ENCODE measurements around the gene ADAMTS2. TPM values are rescaled to one million over a fixed set of nuclear protein-coding genes. Genes with fewer than 3 reads are reported as not detected.

Gene ADAMTS2
- total and polyA plus RNA-seq, 10 donors = 4.0 to 101 (median 47.5) TPM

GRCh38 chr5:179275941-179276837 is 69.1 kb downstream of the ADAMTS2 start:
- Histone ChIP-seq H3K4me1 (peaks cover 0 to 72% (median 31%) of the 10 kb centered on the region in 6 donors), H3K27ac (peak overlapping the region in 7 of 8 donors; percentile 47 to 73 (median 67)), H3K27me3 (replicated peaks in 1 of 7) (no peaks in the 10 kb centered on the region), H3K36me3 (peaks cover 0 to 17% (median 0%) of the 10 kb centered on the region in 6 donors), H3K9me3 (no peaks in the 10 kb centered on the region), H3K4me3 (no peak overlapping the region)
- no peak for TF ChIP-seq CTCF (IDR thresholded peaks at IDR 0.05 in 8 of 11, conservative IDR thresholded peaks at IDR 0.05 in 3 of 11)
- peak; percentile 67 to 80 (median 70) for TF ChIP-seq POLR2AphosphoS5 (IDR thresholded peaks at IDR 0.05)
- no peak for TF ChIP-seq POLR2A (IDR thresholded peaks at IDR 0.05)
- no peak for DNase-seq
- WGBS, 5 donors = 79 to 91% (median 84%) methylated on average over 21 to 23 of the region's 23 CpGs
- intact Hi-C loops (cut with DNase I; ENCODE audit: low total_unique reads) = no loop called here

- Histone ChIP-seq H3K4me1 (peaks cover 0 to 79% (median 34%) of the 10 kb centered on the region in 6 donors), H3K27me3 (replicated peaks in 1 of 7) (no peaks in the 10 kb centered on the region), H3K36me3 (peaks cover 0 to 18% (median 0%) of the 10 kb centered on the region in 6 donors), H3K27ac (peak overlapping the region in 7 of 8 donors; percentile 47 to 73 (median 67)), H3K4me3 (no peak overlapping the region), H3K9me3 (no peaks in the 10 kb centered on the region)
- TF ChIP-seq POLR2A (IDR thresholded peaks at IDR 0.05) (no peak), CTCF (IDR thresholded peaks at IDR 0.05 in 8 of 11, conservative IDR thresholded peaks at IDR 0.05 in 3 of 11) (no peak), POLR2AphosphoS5 (IDR thresholded peaks at IDR 0.05) (no peak)
- no peak for DNase-seq
- WGBS, 5 donors = 70 to 85% (median 79%) methylated on average over 14 to 15 of the region's 15 CpGs
- intact Hi-C loops (cut with DNase I; ENCODE audit: low total_unique reads) = no loop called here
Measured at GRCh38 chr5:179275381-179275878, 69.8 kb downstream of the ADAMTS2 start.

- TF ChIP-seq POLR2A (IDR thresholded peaks at IDR 0.05) = no peak
- TF ChIP-seq CTCF (IDR thresholded peaks at IDR 0.05 in 8 of 11, conservative IDR thresholded peaks at IDR 0.05 in 3 of 11) = peak in 1 of 11 experiments; percentile 12
- peak in 1 of 3 donors; percentile 37 for TF ChIP-seq POLR2AphosphoS5 (IDR thresholded peaks at IDR 0.05)
- Histone ChIP-seq H3K36me3 (peaks cover 0 to 18% (median 0%) of the 10 kb centered on the region in 6 donors), H3K27me3 (replicated peaks in 1 of 7) (no peaks in the 10 kb centered on the region), H3K4me3 (no peak overlapping the region), H3K9me3 (no peaks in the 10 kb centered on the region), H3K4me1 (peaks cover 0 to 81% (median 38%) of the 10 kb centered on the region in 6 donors), H3K27ac (peak overlapping the region in 7 of 8 donors; percentile 47 to 73 (median 67))
- intact Hi-C loops (cut with DNase I; ENCODE audit: low total_unique reads) = no loop called here
- DNase-seq = peak; percentile 24
- 72 to 81% (median 79%) methylated on average over 15 to 26 of the region's 26 CpGs for WGBS, 5 donors
Measured at GRCh38 chr5:179274321-179275315, 70.6 kb downstream of the ADAMTS2 start.
